ENCODE results near the gene ENTHD1. TPM values are rescaled to one million over a fixed set of nuclear protein-coding genes. Genes with fewer than 3 reads are reported as not detected.

Gene ENTHD1
- total RNA-seq, 1 experiment from 2014 or later: not detected

DNA sequence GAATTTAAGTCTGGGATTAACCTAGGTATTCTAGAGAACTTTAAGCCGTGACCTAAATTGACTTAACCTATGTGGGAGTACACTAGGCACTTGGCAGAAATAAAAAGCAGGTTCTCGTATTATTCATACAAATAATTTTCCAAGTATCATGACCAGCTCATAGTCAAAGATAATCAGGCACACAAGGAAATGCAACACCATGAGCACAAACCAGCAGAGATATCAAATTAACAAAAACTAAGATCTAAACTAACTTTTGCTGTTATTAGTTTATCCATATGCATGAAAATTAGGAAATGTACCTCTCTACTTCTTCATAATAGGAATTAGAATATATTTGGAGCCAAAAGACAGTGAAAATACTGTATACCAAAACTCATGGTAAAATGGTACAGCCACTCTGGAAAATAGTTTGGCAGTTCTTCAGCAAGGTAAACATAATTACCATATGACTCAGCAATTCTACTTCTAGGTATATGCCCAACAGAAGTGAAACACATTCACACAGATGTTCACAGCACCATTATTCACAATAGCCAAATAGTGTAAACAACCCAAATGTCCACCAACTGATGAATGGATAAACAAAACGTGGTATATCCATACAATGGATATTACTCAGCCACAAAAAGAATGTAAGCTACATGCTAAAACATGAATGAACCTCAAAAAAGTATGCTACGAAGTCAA is 154.1 kb downstream of the ENTHD1 start:
- ChIA-PET CTCF (no interaction called here), POLR2A (no interaction called here)
- Histone ChIP-seq H3K36me3 (ENCODE audit: control insufficient read depth, insufficient read depth, low read length) (no peaks in the 10 kb centered on the region), H3K9me3 (no peaks in the 10 kb centered on the region), H3K4me3 (ENCODE audit: low read depth, low read length) (no peak overlapping the region), H3K4me1 (no peaks in the 10 kb centered on the region), H3K27me3 (replicated peaks; ENCODE audit: control insufficient read depth, insufficient read depth, low read length) (no peaks in the 10 kb centered on the region)
- DNase-seq: no peak
- Mint-ChIP-seq H3K9me3 (ENCODE audit: unreplicated experiment) (no peaks in the 10 kb centered on the region), H3K4me1 (ENCODE audit: low read depth, unreplicated experiment) (no peaks in the 10 kb centered on the region), H3K27me3 (ENCODE audit: insufficient read depth, unreplicated experiment) (peaks cover 30% of the 10 kb centered on the region), H3K36me3 (ENCODE audit: insufficient read depth, unreplicated experiment) (no peaks in the 10 kb centered on the region), H3K27ac (ENCODE audit: unreplicated experiment) (no peak overlapping the region), H3K4me3 (ENCODE audit: unreplicated experiment) (no peak overlapping the region)
- BruUV-seq (replicated peaks): no TSS peak
- intact Hi-C loops (cut with micrococcal nuclease; ENCODE audit: unreplicated experiment): no loop called here
- TF ChIP-seq, protein P1, sequence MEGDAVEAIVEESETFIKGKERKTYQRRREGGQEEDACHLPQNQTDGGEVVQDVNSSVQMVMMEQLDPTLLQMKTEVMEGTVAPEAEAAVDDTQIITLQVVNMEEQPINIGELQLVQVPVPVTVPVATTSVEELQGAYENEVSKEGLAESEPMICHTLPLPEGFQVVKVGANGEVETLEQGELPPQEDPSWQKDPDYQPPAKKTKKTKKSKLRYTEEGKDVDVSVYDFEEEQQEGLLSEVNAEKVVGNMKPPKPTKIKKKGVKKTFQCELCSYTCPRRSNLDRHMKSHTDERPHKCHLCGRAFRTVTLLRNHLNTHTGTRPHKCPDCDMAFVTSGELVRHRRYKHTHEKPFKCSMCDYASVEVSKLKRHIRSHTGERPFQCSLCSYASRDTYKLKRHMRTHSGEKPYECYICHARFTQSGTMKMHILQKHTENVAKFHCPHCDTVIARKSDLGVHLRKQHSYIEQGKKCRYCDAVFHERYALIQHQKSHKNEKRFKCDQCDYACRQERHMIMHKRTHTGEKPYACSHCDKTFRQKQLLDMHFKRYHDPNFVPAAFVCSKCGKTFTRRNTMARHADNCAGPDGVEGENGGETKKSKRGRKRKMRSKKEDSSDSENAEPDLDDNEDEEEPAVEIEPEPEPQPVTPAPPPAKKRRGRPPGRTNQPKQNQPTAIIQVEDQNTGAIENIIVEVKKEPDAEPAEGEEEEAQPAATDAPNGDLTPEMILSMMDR (IDR thresholded peaks at IDR 0.05; ENCODE audit: insufficient read depth in 1 of 2, low read depth in 1 of 2, low read length in 1 of 2, severe bottlenecking in 1 of 2, unreplicated experiment in 1 of 2): no peak

DNA sequence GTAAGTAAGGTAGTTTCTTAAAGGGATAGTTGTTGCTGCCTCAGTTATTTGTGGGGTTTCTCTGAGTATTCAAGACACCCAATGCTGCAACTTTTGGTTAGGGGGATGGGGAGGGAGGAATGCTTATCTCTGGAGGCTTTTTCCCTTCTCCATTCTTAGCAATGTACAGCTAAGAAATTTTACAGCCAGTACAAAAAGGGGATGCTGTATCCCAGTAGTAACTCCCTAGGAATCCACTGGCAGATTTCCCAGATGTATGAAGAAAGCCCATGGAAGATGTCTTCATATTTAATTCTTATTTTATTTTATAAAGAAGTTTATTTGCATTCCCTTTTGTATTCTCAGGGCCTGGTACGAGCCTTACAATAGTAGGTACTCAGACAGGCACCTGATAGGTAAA is 154.8 kb downstream of the ENTHD1 start:
- POLR2A ChIA-PET: no interaction called here
- Mint-ChIP-seq H3K27ac (ENCODE audit: unreplicated experiment) (no peak overlapping the region), H3K27me3 (ENCODE audit: insufficient read depth, unreplicated experiment) (peaks cover 27% of the 10 kb centered on the region), H3K4me1 (ENCODE audit: low read depth, unreplicated experiment) (no peaks in the 10 kb centered on the region), H3K9me3 (ENCODE audit: unreplicated experiment) (no peaks in the 10 kb centered on the region), H3K4me3 (ENCODE audit: unreplicated experiment) (no peak overlapping the region), H3K36me3 (ENCODE audit: insufficient read depth, unreplicated experiment) (no peaks in the 10 kb centered on the region)
- CTCF ChIA-PET: no interaction called here
- no peak for DNase-seq
- TF ChIP-seq, protein P1 (IDR thresholded peaks at IDR 0.05; ENCODE audit: insufficient read depth in 1 of 2, low read depth in 1 of 2, low read length in 1 of 2, severe bottlenecking in 1 of 2, unreplicated experiment in 1 of 2): no peak
- Histone ChIP-seq H3K9me3 (no peaks in the 10 kb centered on the region), H3K4me1 (no peaks in the 10 kb centered on the region), H3K4me3 (ENCODE audit: low read depth, low read length) (no peak overlapping the region), H3K36me3 (ENCODE audit: control insufficient read depth, insufficient read depth, low read length) (no peaks in the 10 kb centered on the region), H3K27me3 (replicated peaks; ENCODE audit: control insufficient read depth, insufficient read depth, low read length) (no peaks in the 10 kb centered on the region)
- no TSS peak for BruUV-seq (replicated peaks)
- intact Hi-C loops (cut with micrococcal nuclease; ENCODE audit: unreplicated experiment): no loop called here

DNA sequence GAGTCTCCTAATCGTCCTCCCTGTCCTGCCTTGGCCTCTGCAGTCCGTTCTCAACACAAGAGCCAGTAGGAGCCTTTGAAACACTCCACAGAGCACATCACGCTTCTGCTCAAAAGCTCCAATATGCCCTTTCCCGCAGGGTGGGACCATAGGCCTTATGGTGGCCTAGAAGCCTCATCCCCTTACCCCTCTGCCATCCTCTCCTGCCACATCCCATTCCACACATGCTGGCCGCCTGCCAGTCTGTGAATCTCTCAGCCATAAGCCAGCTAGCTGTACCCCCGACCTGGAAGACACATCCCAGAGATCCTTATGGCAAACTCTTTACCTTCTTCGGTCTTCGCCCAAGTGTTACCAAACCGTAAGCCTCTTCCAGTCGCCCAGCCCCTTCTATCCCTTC is 157.8 kb downstream of the ENTHD1 start:
- no peaks in the 10 kb centered on the region for H3K36me3 Mint-ChIP-seq (ENCODE audit: insufficient read depth, unreplicated experiment)
- no peak overlapping the region for H3K4me3 Mint-ChIP-seq (ENCODE audit: unreplicated experiment)
- no peak overlapping the region for H3K27ac Mint-ChIP-seq (ENCODE audit: unreplicated experiment)
- CTCF ChIA-PET: no interaction called here
- Histone ChIP-seq H3K36me3 (ENCODE audit: control insufficient read depth, insufficient read depth, low read length) (no peaks in the 10 kb centered on the region), H3K9me3 (no peaks in the 10 kb centered on the region), H3K4me1 (no peaks in the 10 kb centered on the region), H3K27me3 (replicated peaks; ENCODE audit: control insufficient read depth, insufficient read depth, low read length) (no peaks in the 10 kb centered on the region; the same call in 1 of the 2 replicates), H3K4me3 (ENCODE audit: low read depth, low read length) (no peak overlapping the region)
- POLR2A ChIA-PET: no interaction called here
- intact Hi-C loops (cut with micrococcal nuclease; ENCODE audit: unreplicated experiment): no loop called here
- no peak for DNase-seq
- no TSS peak for BruUV-seq (replicated peaks)
- TF ChIP-seq, protein P1 (IDR thresholded peaks at IDR 0.05; ENCODE audit: insufficient read depth in 1 of 2, low read depth in 1 of 2, low read length in 1 of 2, severe bottlenecking in 1 of 2, unreplicated experiment in 1 of 2): no peak
- peaks cover 21% of the 10 kb centered on the region for H3K27me3 Mint-ChIP-seq (ENCODE audit: insufficient read depth, unreplicated experiment)
- no peaks in the 10 kb centered on the region for H3K9me3 Mint-ChIP-seq (ENCODE audit: unreplicated experiment)
- H3K4me1 Mint-ChIP-seq (ENCODE audit: low read depth, unreplicated experiment): no peaks in the 10 kb centered on the region

Data from Caco-2 (cell line).